GM23338 (cell line): ENCODE data around the gene OMA1. TPM values are rescaled to one million over a fixed set of nuclear protein-coding genes. Genes with fewer than 3 reads are reported as not detected.

Experiments
- ATAC-seq: fragments of 200-7000 bp; cut with Tn5 transposase; 3 replicates; pipeline ENCODE4 v1.9.1; 2020
- DNase-seq: peaks from one replicate; pipeline ENCODE4 v3.0.0-alpha.2; 2015; ENCODE audit warnings: low spot score
- H2AFZ ChIP-seq: fragments of 200-600 bp; sonication (generic); 2 replicates; pipeline ENCODE4 v1.8.0; 2016; ENCODE audit warnings: antibody characterized with exemption, mild to moderate bottlenecking, moderate library complexity
- H3F3A ChIP-seq: fragments of 200-600 bp; sonication (generic); replicated peaks from 2 replicates; pipeline ENCODE4 v1.8.0; 2017; ENCODE audit warnings: antibody characterized with exemption, mixed run types, low read depth
- H3K27ac ChIP-seq: fragments of 200-600 bp; sonication (generic); 2 replicates; pipeline ENCODE4 v1.6.1; 2016; ENCODE audit warnings: low read depth
- H3K27me3 ChIP-seq: fragments of 200-600 bp; sonication (generic); 2 replicates; pipeline ENCODE4 v1.8.0; 2016; ENCODE audit warnings: mild to moderate bottlenecking, mixed run types, moderate library complexity; ENCODE audit not compliant: insufficient read depth
- H3K36me3 ChIP-seq: fragments of 200-600 bp; sonication (generic); 2 replicates; pipeline ENCODE4 v1.8.0; 2016; ENCODE audit warnings: mild to moderate bottlenecking; ENCODE audit not compliant: insufficient read depth
- H3K4me1 ChIP-seq: fragments of 200-600 bp; sonication (generic); 2 replicates; pipeline ENCODE4 v1.8.0; 2016; ENCODE audit warnings: mild to moderate bottlenecking, moderate library complexity; ENCODE audit not compliant: insufficient read depth
- H3K4me2 ChIP-seq: fragments of 200-600 bp; sonication (generic); 2 replicates; pipeline ENCODE4 v1.7.1; 2017; ENCODE audit warnings: mixed run types
- H3K4me3 ChIP-seq: fragments of 200-600 bp; sonication (generic); 2 replicates; pipeline ENCODE4 v1.6.1; 2016; ENCODE audit warnings: mixed run types
- H3K79me2 ChIP-seq: fragments of 200-600 bp; sonication (generic); replicated peaks from 2 replicates; pipeline ENCODE4 v1.8.0; 2017; ENCODE audit warnings: mild to moderate bottlenecking; ENCODE audit not compliant: insufficient read depth
- H3K9me2 ChIP-seq: fragments of 200-600 bp; sonication (generic); 2 replicates; pipeline ENCODE4 v1.8.0; 2017; ENCODE audit not compliant: insufficient read depth
- H4K20me1 ChIP-seq: fragments of 200-600 bp; sonication (generic); replicated peaks from 2 replicates; pipeline ENCODE4 v1.8.0; 2017; ENCODE audit warnings: mild to moderate bottlenecking; ENCODE audit not compliant: insufficient read depth
- H3K27ac Mint-ChIP-seq: 2 replicates; pipeline ENCODE4 v1.8.0; 2020; ENCODE audit warnings: inconsistent platforms, mild to moderate bottlenecking, moderate library complexity, mixed read lengths
- H3K27me3 Mint-ChIP-seq: 3 replicates; pipeline ENCODE4 v1.8.0; 2022; ENCODE audit warnings: low read depth, mild to moderate bottlenecking, moderate library complexity, mixed read lengths, inconsistent platforms; ENCODE audit not compliant: insufficient read depth, poor library complexity
- H3K36me3 Mint-ChIP-seq: 3 replicates; pipeline ENCODE4 v1.8.0; 2021; ENCODE audit warnings: low read depth, mild to moderate bottlenecking, inconsistent platforms, moderate library complexity, mixed read lengths
- H3K4me1 Mint-ChIP-seq: 3 replicates; pipeline ENCODE4 v1.8.0; 2020; ENCODE audit warnings: mild to moderate bottlenecking, inconsistent platforms, mixed read lengths
- H3K4me3 Mint-ChIP-seq: 3 replicates; pipeline ENCODE4 v1.8.0; 2021; ENCODE audit warnings: moderate library complexity, mild to moderate bottlenecking, inconsistent platforms, mixed read lengths
- H3K9me3 Mint-ChIP-seq: 3 replicates; pipeline ENCODE4 v1.8.0; 2020; ENCODE audit warnings: moderate library complexity, mild to moderate bottlenecking, inconsistent platforms, mixed read lengths
- POLR2AphosphoS5 ChIP-seq: IDR thresholded peaks from 2 replicates; pipeline ENCODE4 v1.6.1; 2016; ENCODE audit warnings: antibody characterized with exemption, low read depth
- STAT1 ChIP-seq: IDR thresholded peaks from one replicate; pipeline ENCODE4 v1.6.1; 2016; ENCODE audit warnings: antibody characterized with exemption; ENCODE audit not compliant: unreplicated experiment
- ZNF114 ChIP-seq: fragments of 250-450 bp; sonication (Bioruptor Pico); IDR thresholded peaks from 2 replicates; pipeline ENCODE4 v1.5.0; 2020; ENCODE audit warnings: mild to moderate bottlenecking, moderate library complexity
- polyA plus RNA-seq: library from polyadenylated mRNA; unstranded; fragments of >200 nt; fragmentation: Nextera tagmentation; extraction: Ambion mirVana; gene quantifications from 2 replicates; pipeline ENCODE4 v1.2.1, GENCODE V29; 2016
- total RNA-seq: library from RNA; depleted of rRNA; stranded (reverse); fragments of >200 nt; shearing (Covaris generic); gene quantifications from 2 replicates; pipeline ENCODE4 v1.2.3, GENCODE V29; 2014
- TF ChIP-seq, protein P1 (sequence below), 2 experiments: fragments of 200-600 bp in 1 of 2; sonication (generic) in 1 of 2; conservative IDR thresholded peaks; 2 replicates each; pipeline versions ENCODE4 v1.5.1 to v1.6.1; 2016 to 2017; ENCODE audit warnings: antibody characterized with exemption in 2 of 2, low read depth in 2 of 2, mild to moderate bottlenecking in 2 of 2, moderate library complexity in 1 of 2
- TF ChIP-seq, protein P2 (sequence below): IDR thresholded peaks from one replicate; pipeline ENCODE4 v1.6.1; 2018; ENCODE audit warnings: antibody characterized with exemption; ENCODE audit not compliant: unreplicated experiment
- TF ChIP-seq, protein P3 (sequence below): fragments of 250-450 bp; sonication (Bioruptor Pico); IDR thresholded peaks from 2 replicates; pipeline ENCODE4 v1.5.0; 2020; ENCODE audit warnings: mild to moderate bottlenecking, moderate library complexity
- TF ChIP-seq, protein P4 (sequence below): IDR thresholded peaks from 2 replicates; pipeline ENCODE4 v1.6.1; 2016; ENCODE audit warnings: antibody characterized with exemption

Gene OMA1
- total and polyA plus RNA-seq, 2 experiments from 2014 or later = 21.3 to 33.1 TPM

DNA sequence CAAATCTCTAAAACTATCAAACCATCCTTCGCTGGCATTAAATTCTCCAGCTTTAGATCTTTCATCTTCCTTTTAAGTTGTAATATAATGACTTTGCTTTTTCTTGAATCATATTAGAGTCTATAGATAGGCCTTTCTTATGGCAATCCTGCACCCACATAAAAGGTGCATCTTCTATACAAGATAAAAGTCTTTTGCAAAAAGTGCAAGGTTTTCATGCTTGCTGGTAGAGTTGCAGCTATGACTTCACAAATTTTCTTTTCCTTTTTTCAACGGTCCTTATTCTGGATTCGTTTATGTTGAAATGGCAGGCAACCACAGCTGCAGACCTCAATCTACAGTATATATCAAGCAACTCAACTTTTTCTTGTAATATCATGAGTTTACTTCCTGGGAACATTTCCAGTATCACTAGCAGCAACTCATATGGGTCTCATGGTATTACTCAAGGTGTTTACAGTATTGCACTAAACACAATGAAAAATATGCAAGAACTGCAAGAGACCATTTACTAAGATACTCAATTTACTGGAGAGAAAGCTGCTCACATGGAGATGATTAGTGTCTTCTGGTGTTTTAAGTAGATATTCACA is 22.1 kb downstream of the OMA1 start:
- H3K79me2 ChIP-seq = no peaks in the 10 kb centered on the region
- H3K9me2 ChIP-seq = no peaks in the 10 kb centered on the region
- no peak overlapping the region for H3K4me3 ChIP-seq
- no peak overlapping the region for H3K4me2 ChIP-seq
- DNase-seq (no peak), ATAC-seq (no peak)
- Mint-ChIP-seq H3K27me3 (no peaks in the 10 kb centered on the region), H3K4me1 (no peaks in the 10 kb centered on the region), H3K27ac (no peak overlapping the region), H3K9me3 (no peaks in the 10 kb centered on the region), H3K4me3 (no peak overlapping the region), H3K36me3 (no peaks in the 10 kb centered on the region)
- H3K36me3 ChIP-seq = no peaks in the 10 kb centered on the region
- no peaks in the 10 kb centered on the region for H3K27me3 ChIP-seq
- H3F3A ChIP-seq = no peaks in the 10 kb centered on the region
- H3K4me1 ChIP-seq = no peaks in the 10 kb centered on the region
- H3K27ac ChIP-seq = no peak overlapping the region
- no peak for TF ChIP-seq POLR2AphosphoS5
- TF ChIP-seq ZNF114 = no peak
- TF ChIP-seq, protein P1, sequence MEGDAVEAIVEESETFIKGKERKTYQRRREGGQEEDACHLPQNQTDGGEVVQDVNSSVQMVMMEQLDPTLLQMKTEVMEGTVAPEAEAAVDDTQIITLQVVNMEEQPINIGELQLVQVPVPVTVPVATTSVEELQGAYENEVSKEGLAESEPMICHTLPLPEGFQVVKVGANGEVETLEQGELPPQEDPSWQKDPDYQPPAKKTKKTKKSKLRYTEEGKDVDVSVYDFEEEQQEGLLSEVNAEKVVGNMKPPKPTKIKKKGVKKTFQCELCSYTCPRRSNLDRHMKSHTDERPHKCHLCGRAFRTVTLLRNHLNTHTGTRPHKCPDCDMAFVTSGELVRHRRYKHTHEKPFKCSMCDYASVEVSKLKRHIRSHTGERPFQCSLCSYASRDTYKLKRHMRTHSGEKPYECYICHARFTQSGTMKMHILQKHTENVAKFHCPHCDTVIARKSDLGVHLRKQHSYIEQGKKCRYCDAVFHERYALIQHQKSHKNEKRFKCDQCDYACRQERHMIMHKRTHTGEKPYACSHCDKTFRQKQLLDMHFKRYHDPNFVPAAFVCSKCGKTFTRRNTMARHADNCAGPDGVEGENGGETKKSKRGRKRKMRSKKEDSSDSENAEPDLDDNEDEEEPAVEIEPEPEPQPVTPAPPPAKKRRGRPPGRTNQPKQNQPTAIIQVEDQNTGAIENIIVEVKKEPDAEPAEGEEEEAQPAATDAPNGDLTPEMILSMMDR (conservative IDR thresholded peaks at IDR 0.05; ENCODE audit: low read depth in 2 of 2) = no peak
- TF ChIP-seq STAT1 = no peak
- TF ChIP-seq, protein P2, sequence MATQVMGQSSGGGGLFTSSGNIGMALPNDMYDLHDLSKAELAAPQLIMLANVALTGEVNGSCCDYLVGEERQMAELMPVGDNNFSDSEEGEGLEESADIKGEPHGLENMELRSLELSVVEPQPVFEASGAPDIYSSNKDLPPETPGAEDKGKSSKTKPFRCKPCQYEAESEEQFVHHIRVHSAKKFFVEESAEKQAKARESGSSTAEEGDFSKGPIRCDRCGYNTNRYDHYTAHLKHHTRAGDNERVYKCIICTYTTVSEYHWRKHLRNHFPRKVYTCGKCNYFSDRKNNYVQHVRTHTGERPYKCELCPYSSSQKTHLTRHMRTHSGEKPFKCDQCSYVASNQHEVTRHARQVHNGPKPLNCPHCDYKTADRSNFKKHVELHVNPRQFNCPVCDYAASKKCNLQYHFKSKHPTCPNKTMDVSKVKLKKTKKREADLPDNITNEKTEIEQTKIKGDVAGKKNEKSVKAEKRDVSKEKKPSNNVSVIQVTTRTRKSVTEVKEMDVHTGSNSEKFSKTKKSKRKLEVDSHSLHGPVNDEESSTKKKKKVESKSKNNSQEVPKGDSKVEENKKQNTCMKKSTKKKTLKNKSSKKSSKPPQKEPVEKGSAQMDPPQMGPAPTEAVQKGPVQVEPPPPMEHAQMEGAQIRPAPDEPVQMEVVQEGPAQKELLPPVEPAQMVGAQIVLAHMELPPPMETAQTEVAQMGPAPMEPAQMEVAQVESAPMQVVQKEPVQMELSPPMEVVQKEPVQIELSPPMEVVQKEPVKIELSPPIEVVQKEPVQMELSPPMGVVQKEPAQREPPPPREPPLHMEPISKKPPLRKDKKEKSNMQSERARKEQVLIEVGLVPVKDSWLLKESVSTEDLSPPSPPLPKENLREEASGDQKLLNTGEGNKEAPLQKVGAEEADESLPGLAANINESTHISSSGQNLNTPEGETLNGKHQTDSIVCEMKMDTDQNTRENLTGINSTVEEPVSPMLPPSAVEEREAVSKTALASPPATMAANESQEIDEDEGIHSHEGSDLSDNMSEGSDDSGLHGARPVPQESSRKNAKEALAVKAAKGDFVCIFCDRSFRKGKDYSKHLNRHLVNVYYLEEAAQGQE = no peak
- TF ChIP-seq, protein P3, sequence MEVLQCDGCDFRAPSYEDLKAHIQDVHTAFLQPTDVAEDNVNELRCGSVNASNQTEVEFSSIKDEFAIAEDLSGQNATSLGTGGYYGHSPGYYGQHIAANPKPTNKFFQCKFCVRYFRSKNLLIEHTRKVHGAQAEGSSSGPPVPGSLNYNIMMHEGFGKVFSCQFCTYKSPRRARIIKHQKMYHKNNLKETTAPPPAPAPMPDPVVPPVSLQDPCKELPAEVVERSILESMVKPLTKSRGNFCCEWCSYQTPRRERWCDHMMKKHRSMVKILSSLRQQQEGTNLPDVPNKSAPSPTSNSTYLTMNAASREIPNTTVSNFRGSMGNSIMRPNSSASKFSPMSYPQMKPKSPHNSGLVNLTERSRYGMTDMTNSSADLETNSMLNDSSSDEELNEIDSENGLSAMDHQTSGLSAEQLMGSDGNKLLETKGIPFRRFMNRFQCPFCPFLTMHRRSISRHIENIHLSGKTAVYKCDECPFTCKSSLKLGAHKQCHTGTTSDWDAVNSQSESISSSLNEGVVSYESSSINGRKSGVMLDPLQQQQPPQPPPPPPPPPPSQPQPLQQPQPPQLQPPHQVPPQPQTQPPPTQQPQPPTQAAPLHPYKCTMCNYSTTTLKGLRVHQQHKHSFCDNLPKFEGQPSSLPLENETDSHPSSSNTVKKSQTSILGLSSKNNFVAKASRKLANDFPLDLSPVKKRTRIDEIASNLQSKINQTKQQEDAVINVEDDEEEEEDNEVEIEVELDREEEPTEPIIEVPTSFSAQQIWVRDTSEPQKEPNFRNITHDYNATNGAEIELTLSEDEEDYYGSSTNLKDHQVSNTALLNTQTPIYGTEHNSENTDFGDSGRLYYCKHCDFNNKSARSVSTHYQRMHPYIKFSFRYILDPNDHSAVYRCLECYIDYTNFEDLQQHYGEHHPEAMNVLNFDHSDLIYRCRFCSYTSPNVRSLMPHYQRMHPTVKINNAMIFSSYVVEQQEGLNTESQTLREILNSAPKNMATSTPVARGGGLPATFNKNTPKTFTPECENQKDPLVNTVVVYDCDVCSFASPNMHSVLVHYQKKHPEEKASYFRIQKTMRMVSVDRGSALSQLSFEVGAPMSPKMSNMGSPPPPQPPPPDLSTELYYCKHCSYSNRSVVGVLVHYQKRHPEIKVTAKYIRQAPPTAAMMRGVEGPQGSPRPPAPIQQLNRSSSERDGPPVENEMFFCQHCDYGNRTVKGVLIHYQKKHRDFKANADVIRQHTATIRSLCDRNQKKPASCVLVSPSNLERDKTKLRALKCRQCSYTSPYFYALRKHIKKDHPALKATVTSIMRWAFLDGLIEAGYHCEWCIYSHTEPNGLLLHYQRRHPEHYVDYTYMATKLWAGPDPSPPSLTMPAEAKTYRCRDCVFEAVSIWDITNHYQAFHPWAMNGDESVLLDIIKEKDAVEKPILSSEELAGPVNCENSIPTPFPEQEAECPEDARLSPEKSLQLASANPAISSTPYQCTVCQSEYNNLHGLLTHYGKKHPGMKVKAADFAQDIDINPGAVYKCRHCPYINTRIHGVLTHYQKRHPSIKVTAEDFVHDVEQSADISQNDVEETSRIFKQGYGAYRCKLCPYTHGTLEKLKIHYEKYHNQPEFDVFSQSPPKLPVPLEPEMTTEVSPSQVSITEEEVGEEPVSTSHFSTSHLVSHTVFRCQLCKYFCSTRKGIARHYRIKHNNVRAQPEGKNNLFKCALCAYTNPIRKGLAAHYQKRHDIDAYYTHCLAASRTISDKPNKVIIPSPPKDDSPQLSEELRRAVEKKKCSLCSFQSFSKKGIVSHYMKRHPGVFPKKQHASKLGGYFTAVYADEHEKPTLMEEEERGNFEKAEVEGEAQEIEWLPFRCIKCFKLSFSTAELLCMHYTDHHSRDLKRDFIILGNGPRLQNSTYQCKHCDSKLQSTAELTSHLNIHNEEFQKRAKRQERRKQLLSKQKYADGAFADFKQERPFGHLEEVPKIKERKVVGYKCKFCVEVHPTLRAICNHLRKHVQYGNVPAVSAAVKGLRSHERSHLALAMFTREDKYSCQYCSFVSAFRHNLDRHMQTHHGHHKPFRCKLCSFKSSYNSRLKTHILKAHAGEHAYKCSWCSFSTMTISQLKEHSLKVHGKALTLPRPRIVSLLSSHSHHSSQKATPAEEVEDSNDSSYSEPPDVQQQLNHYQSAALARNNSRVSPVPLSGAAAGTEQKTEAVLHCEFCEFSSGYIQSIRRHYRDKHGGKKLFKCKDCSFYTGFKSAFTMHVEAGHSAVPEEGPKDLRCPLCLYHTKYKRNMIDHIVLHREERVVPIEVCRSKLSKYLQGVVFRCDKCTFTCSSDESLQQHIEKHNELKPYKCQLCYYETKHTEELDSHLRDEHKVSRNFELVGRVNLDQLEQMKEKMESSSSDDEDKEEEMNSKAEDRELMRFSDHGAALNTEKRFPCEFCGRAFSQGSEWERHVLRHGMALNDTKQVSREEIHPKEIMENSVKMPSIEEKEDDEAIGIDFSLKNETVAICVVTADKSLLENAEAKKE (CRISPR knock-in tag) = no peak
- TF ChIP-seq, protein P4, sequence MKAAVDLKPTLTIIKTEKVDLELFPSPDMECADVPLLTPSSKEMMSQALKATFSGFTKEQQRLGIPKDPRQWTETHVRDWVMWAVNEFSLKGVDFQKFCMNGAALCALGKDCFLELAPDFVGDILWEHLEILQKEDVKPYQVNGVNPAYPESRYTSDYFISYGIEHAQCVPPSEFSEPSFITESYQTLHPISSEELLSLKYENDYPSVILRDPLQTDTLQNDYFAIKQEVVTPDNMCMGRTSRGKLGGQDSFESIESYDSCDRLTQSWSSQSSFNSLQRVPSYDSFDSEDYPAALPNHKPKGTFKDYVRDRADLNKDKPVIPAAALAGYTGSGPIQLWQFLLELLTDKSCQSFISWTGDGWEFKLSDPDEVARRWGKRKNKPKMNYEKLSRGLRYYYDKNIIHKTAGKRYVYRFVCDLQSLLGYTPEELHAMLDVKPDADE = no peak
- no peak overlapping the region for H2AFZ ChIP-seq
- no peaks in the 10 kb centered on the region for H4K20me1 ChIP-seq
